ENCODE results near the gene FNDC5.

Gene FNDC5

DNA sequence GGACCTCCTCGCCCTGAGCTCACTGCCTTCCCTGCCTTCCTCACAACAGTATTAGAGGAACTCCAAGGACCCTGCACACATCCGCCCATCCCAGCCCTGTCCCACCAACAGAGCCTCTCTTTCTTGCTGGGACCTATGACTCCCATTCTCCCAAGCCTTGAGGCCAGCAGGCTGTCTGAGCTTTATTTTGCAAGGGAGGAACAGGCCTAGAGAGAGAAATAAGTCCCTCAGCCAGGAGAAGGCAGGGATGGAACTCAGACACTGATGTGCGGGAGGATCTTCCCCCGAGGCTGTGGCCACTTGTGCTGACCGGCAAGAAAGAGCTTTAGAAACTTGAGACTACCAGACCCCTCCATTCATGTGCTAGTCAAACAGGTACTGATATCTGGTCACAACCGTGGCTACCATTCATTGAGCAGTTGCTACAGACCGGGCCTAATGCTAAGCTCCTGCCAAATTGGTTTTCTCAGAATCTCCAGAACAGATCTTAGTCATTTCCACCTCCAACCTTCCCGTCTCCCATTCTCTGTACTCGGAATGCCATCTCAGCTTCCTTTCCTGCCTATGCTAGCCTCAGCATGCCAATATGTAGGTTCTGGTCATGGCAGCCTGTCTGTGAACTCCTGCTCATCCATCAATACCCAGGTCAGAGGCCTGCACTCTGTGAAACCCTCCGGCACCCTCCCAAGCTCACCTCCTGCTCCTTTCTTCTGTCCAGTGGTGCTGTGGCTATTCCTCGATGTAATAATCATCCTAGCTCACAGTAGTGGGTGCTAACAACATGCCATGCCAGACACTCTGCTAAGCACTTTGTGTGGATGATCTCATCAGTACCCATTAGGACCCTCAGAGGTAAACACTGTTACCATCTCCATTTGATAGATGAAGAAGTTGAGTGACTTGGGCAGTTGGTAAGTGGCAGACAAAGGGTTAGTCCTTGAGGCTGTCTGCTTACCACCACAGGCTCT lies 26.7 kb upstream of the FNDC5 start:
- DNase-seq = no peak

DNA sequence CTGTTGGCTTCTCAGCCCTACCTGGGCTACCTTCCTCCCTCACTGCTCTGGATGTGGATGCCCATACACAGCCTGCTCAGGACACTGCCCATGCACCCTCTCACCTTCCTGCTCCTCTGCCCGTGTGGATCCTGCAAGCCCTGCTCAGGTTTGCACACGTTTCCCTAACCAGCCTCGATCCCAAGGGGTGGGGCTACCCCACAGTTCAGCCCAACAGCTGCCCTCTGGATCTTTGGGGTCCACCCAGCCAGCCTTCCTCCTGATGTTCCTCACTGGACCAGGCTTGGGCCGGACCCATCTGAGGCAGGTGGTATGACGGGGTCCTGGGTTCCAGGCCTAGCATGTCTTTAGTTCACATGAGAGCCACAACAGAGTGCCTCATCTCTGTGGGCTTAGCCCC lies 25.7 kb upstream of the FNDC5 start:
- no peak for DNase-seq

DNA sequence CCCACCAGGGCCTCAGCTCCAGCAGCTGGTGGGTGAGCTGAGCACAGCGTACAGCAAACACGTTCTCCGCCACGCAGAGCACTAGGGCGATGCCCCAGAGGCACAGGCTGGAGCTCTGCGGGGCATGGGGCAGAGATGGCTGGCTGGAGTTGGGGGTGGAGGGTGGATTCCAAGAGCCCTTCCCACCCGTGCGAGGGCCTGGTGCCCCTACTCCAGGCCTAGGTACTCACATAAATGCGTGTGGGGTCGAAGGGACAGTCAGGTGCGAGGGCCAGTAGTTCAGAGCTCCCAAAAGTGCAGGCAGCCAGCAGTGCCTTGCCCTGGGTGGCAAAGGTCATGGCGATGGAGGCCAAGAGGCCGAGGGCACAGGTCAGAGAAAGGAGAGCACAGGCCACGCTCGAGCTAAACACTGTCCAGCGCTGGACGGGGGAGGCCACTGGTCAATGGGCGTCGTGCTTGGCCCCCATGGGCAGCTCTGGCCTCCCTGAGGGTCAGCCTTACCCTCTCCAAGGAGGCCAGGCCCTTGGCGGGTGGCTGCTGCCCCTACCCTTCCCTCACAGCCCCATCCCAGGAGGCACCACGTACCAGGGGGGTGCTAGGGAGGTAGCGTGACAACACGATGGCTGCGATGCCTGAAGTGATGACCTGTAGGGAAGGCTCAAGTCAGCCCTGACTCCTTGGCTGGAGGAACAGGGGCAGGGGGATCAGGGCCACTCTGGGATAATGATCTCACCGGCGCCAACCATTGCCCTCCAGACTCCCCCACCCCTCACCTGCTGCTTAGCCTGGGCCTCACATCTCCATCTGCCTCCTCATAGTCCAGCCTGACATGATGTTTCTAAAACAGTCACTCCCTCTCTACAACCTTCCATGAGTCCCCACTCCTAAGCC lies 24.9 kb upstream of the FNDC5 start:
- no peak for DNase-seq

DNA sequence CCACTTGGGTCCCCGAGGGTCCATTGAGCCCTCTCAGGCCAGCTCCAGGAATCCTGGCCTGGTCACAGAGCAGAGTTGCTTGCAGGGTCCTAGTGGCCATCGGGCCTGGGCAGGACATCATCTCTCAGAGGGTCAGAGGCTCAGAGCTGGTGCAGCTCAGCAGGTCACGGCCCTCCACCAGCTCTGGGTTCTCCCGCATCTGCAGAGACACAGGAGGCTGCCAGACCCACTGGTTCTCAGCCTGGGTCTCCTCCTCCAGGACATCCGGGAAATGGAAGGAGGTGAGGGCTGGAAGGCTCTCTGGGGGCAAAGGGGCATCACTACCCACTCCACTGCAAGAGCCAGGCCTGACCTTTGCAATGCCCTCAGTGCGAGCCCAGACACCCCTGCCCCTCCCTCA lies 24.0 kb upstream of the FNDC5 start:
- no peak for DNase-seq

- no peak for DNase-seq
Measured at GRCh38 chr1:32894019-32894600, 23.4 kb upstream of the FNDC5 start.

DNA sequence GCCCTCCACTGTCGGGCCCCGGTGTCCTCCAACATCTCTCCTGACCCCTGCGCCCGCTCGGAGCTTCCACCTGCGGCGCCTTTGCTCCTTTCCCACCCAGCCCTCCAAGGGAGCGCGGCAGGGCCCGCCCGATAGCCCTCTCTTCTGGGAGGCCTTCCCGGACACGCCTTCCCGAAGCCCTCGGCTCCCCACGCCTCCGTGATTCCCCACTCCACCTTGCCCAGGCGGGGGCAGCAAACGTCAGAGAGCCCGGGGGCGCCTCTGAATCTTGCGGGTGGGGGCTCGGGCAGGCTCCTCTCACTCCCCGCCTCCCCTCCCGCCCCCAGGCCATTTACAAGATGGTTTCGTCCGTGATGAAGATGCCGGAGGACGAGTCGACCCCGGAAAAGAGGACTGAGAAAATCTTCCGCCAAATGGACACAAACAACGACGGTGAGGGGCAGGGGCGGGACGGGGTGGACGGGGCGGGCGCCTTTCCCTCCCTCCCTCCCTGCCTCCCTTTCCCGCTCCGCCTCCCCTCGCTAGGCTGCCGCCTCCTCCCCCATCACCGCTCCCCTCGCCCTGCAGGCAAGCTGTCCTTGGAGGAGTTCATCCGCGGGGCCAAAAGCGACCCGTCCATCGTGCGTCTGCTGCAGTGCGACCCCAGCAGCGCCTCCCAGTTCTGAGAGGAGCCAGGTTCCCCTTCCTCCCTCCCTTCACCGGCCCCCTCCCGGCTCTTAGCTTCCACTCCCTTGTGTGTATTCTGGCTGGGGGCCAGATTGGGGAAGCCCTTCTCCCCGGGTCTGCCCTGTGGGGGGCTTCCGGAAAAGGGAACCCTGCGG lies 22.7 kb upstream of the FNDC5 start:
- DNase-seq = peak; percentile 29

DNA sequence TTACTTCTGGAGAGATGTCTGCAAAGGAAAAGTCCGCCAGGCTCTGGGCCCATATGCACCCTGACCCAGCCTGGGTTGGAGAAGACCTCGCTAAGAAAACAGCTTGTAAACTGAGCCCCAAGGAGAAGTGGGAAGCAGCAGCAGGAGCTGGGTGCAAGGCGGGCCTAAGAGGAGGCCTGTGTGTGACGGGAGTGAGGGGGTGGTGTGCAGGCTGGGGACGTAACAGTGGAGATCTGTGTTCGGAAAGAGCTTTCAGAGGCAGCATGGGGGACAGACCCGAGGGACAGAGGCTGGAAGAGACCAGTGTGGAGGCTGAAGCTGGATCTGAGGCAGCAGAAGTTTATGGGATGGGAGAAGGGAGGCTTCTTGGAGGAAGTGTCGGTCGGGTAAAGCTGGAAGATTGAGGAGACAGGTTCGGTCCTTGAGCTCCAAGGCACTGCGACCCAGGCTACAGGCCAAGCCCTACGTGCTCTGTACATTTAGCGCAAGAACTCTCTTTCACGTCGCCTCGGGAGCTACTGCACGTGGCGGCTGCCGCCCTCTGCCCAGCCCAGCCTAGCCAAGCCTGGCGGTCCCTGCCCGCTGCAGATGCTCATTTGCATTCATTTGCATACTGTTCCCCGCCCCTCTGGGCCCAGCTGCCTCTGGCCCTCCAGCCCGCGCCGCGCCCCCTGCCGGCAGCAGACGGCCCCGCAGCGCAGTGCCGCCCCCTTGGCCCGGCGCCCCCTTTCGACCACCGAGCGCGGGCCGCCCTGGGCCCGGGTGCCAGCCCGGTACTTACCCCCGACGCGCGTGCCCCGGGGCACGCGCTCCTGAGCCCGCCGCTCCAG lies 21.9 kb upstream of the FNDC5 start:
- peak; percentile 32 for DNase-seq

GRCh38 chr1:32891630-32892029 lies 20.9 kb upstream of the FNDC5 start:
- no peak for DNase-seq

DNA sequence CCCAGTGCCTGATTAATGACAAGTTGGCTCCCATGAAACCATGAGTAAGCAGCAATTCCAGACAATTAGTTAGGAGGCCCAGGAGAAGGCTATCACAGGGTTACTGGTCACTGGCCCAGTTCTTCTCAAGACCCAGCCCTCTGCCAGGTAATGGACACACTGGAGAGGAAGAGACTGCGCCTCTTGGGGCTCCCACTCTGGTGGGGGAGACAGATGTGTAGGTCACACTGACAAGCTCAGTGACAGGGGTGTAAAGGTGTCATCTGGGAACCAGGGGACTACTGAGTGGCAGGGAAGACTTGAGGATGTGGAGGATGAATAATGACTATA lies 20.5 kb upstream of the FNDC5 start:
- DNase-seq = no peak

- DNase-seq = no peak
Measured at GRCh38 chr1:32890516-32891240, 20.0 kb upstream of the FNDC5 start.

DNA sequence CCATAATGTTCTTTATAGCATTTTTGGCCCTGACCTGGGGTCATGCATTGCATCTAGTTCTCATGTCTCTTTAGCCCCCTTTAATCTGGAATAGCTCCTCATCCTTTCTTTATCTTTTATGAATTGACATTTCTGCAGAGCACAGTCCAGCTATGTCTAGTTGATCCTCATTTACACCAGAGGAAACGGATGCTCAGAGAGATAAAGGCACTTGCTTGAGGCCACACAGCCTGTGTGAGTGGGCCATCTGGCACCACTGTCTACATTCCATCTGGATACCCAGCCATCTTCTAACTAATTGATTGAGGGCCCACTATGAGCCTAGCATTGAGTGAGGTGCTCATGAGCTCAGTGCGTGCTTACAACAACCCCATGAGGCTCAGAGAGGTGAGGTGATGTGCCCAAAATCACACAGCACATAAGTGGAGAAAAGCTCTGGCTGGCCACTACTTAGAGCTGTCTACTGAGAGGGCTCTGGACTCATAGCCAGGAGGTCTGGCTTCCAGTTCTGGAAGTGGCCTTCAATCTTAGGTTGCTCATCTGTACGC lies 19.1 kb upstream of the FNDC5 start:
- DNase-seq = no peak

DNA sequence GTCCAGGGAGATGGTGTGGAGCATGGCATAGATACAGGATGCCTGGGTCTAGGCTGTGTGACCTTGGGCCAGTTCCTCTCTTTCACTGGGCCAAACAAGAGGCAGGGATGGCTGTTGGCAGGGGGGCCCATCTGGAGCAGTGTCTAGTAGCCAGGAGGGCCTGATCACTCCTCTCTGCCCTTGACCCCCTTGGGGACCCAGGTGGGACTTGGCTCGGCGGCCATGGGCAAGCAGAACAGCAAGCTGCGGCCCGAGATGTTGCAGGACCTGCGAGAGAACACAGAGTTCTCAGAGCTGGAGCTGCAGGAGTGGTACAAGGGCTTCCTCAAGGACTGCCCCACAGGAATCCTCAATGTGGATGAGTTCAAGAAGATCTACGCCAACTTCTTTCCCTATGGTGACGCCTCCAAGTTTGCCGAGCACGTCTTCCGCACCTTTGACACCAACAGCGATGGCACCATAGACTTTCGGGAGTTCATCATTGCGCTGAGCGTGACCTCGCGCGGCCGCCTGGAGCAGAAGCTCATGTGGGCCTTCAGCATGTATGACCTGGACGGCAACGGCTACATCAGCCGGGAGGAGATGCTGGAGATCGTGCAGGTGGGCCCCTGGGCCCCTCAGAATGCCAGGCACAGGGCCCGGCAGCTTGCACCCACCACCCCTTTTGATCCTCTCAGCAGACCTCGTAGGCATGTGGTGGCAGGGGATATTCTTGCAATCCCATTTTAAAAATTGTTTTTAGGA lies 18.1 kb upstream of the FNDC5 start:
- DNase-seq = no peak

GRCh38 chr1:32888134-32888533 lies 17.4 kb upstream of the FNDC5 start:
- no peak for DNase-seq

DNA sequence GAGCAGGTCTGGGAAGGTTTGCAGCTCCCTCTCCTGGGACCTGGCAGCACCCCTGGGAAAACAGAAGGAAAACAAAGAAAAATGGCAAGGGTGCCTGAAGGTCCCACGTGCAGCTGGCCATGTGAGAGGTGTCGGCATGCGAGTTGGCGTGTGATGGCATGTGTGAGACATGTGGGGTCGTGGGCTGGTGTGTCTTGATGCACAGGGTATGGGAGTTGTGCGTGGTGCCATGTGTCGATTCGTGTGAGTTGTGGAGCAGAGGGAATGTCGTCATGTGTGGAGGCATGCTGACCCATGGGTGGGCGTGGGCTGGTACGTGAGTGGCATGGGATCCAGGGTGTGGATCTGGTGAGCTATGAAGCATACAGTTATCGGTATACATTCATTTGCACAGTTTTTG lies 16.9 kb upstream of the FNDC5 start:
- DNase-seq = no peak

DNA sequence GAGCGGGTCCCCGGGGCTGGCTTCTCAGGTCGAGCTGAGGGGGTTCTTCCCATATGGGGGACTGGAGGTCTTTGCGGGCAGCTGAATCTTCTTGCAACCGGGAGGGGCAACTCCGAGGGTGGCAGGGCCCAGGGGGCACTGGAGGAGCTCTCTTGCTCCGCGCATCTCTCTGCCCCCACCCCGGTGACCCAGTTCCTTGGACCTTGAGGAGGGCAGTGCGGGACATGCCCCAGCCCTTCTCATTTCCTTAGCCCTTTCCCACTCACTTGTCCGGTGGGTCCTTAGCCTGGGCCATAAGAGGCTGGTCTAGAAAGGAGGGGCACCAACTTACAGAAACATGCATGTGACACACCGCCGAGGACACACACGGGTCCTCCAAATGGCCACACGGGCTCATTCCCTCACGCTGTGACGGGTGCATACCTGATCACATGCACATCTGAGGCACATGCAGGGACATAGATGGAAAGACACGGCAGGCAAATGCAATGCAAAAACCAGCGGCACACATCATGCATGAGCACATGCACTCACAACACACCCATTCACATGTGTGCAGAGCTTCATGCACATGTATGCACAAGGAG lies 16.2 kb upstream of the FNDC5 start:
- DNase-seq = no peak

DNA sequence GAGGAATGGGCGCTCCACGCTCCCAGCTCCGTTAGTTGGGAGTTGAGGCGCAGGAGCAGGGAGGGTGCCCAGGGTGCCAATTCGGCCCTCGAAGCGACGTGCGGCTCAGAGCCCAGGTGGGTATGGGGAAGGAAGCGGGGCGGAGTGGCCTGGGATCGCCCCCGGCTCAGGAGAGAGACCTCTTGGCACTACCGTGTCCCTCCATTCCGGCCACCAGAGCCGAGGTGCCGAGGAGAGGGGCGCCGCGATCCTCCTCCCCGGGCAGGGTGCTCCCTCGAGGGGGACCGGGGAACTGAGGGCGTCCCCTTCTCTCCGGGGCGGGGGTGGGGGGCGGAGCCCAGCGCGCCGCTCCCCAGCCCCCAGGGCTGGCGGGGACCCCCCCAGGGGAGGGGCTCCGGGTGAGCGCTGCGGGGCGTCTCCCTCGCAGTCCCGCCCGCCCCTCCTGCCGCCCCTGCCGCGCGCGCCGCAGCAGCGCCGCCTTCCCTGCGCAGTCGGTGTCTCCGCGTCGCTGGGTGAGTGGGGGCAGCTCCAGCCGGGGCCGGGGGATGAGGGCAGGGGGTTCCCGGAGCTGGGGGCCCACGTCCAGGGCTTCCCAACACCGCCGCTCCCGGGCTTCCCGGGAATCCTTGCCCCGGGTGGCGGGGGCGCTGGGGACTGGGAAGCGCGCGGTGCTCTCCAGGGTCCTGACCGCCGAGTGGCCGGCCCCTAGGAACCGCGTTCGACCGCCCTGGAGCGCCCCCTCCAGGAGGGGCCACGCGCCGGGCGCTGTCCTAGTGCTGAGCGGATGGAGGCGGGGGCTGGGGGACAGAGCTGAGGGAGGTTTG lies 15.5 kb upstream of the FNDC5 start, which contains the start of gene HPCA:
HPCA (plus strand) TSS at position 488 of the 824 bp plus-strand sequence. CDS start 2,408 bp downstream, outside the sequence.
- DNase-seq = peak; percentile 51

GRCh38 chr1:32885676-32886003 lies 14.9 kb upstream of the FNDC5 start:
- DNase-seq = no peak

GRCh38 chr1:32884726-32885125 lies 14.0 kb upstream of the FNDC5 start:
- DNase-seq = no peak

DNA sequence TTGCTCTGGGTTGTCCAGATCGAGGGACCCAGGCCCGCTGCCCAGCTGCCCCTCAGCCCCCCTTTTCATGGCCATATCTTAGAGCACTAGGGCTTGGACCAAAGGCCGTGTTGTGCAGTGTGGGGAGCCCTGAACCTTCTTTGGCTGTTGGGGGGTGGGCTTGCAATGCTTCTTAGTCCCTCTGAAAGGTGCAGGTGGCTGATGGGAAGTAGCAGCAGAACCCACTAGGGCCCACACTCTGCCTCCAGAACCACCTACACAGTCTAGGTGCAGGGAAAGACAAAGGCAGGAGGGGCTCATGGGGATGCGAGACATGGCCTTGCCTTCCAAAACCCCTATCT lies 13.3 kb upstream of the FNDC5 start:
- no peak for DNase-seq
